Peyer's patch (tissue), 4 donors: ENCODE data around the gene ARHGEF4. TPM values are rescaled to one million over a fixed set of nuclear protein-coding genes. Genes with fewer than 3 reads are reported as not detected.

Experiments used
- DNase-seq, 3 donors: peaks; one replicate each; pipeline ENCODE4 v3.0.0-alpha.2; 2017 to 2019
- H3K27ac ChIP-seq, 4 donors: fragments of 200-600 bp; sonication (generic); one replicate each; pipeline ENCODE4 v1.5.1; 2016 to 2019
- H3K27me3 ChIP-seq, 2 donors: fragments of 200-600 bp; sonication (generic); one replicate each; pipeline ENCODE4 v1.5.1; 2019
- H3K36me3 ChIP-seq, 3 donors: fragments of 200-600 bp; sonication (generic); one replicate each; pipeline ENCODE4 v1.5.1; 2016 to 2019
- H3K4me1 ChIP-seq, 4 donors: fragments of 200-600 bp; sonication (generic); one replicate each; pipeline ENCODE4 v1.5.1; 2016 to 2019
- H3K4me3 ChIP-seq, 4 donors: fragments of 200-600 bp; sonication (generic); 1 replicate in 3 of 4; 2 replicates in 1 of 4; pipeline ENCODE4 v1.5.1; 2016 to 2019; ENCODE audit warnings: mild to moderate bottlenecking in 1 of 4
- H3K9me3 ChIP-seq, 4 donors: fragments of 200-600 bp; sonication (generic); one replicate each; pipeline ENCODE4 v1.5.1; 2016 to 2019; ENCODE audit warnings: mild to moderate bottlenecking in 1 of 4
- CTCF ChIP-seq, 6 experiments: fragments of 450-650 bp in 4 of 6; fragments of 200-600 bp in 2 of 6; sonication (generic) in 1 of 6; IDR thresholded peaks; one replicate each; pipeline ENCODE4 v1.5.1; 2017 to 2019; ENCODE audit warnings: antibody characterized with exemption in 6 of 6, mild to moderate bottlenecking in 3 of 6, moderate library complexity in 1 of 6
- POLR2A ChIP-seq, 2 donors: fragments of 450-650 bp; IDR thresholded peaks; one replicate each; pipeline ENCODE4 v1.5.1; 2017; ENCODE audit warnings: antibody characterized with exemption in 2 of 2, mild to moderate bottlenecking in 2 of 2, moderate library complexity in 2 of 2
- total RNA-seq, 4 donors: library from RNA; depleted of rRNA; stranded (reverse); fragments of >200 nt; gene quantifications; one replicate each; pipeline ENCODE4 v1.1.0, GENCODE V29; 2016

ARHGEF4 gene
- total RNA-seq, 4 donors from 2014 or later, result 1.1 to 10.7 (median 1.6) TPM

GRCh38 chr2:130997198-130997597, 160.5 kb downstream of the ARHGEF4 start:
- H3K27ac ChIP-seq, result no peak overlapping the region
- H3K9me3 ChIP-seq, result no peaks in the 10 kb centered on the region
- H3K4me1 ChIP-seq, result no peaks in the 10 kb centered on the region
- no peaks in the 10 kb centered on the region for H3K36me3 ChIP-seq
- H3K27me3 ChIP-seq, result no peaks in the 10 kb centered on the region
- no peak for DNase-seq
- no peak for TF ChIP-seq POLR2A (IDR thresholded peaks at IDR 0.05)
- no peak for TF ChIP-seq CTCF (IDR thresholded peaks at IDR 0.05)
- H3K4me3 ChIP-seq, result no peak overlapping the region

- DNase-seq, result no peak
- H3K27ac ChIP-seq, result no peak overlapping the region
- H3K36me3 ChIP-seq, result no peaks in the 10 kb centered on the region
- no peaks in the 10 kb centered on the region for H3K27me3 ChIP-seq
- TF ChIP-seq POLR2A (IDR thresholded peaks at IDR 0.05), result no peak
- TF ChIP-seq CTCF (IDR thresholded peaks at IDR 0.05), result no peak
- H3K4me1 ChIP-seq, result no peaks in the 10 kb centered on the region
- no peak overlapping the region for H3K4me3 ChIP-seq
- H3K9me3 ChIP-seq, result no peaks in the 10 kb centered on the region
These were observed 161.8 kb downstream of the ARHGEF4 start for GRCh38 chr2:130998561-130998960.

- H3K27ac ChIP-seq, result no peak overlapping the region
- no peak for TF ChIP-seq POLR2A (IDR thresholded peaks at IDR 0.05)
- TF ChIP-seq CTCF (IDR thresholded peaks at IDR 0.05), result no peak
- H3K4me3 ChIP-seq, result no peak overlapping the region
- H3K4me1 ChIP-seq, result no peaks in the 10 kb centered on the region
- no peaks in the 10 kb centered on the region for H3K9me3 ChIP-seq
- DNase-seq, result no peak
- H3K36me3 ChIP-seq, result no peaks in the 10 kb centered on the region
- no peaks in the 10 kb centered on the region for H3K27me3 ChIP-seq
These were observed 167.9 kb downstream of the ARHGEF4 start for GRCh38 chr2:131004446-131005209.

- Histone ChIP-seq H3K36me3 (no peaks in the 10 kb centered on the region), H3K27me3 (no peaks in the 10 kb centered on the region), H3K4me1 (no peaks in the 10 kb centered on the region), H3K9me3 (no peaks in the 10 kb centered on the region), H3K4me3 (no peak overlapping the region), H3K27ac (no peak overlapping the region)
- DNase-seq, result no peak
- TF ChIP-seq POLR2A (IDR thresholded peaks at IDR 0.05) (no peak), CTCF (IDR thresholded peaks at IDR 0.05) (no peak)
These were observed 168.7 kb downstream of the ARHGEF4 start for GRCh38 chr2:131005216-131005935.

- H3K4me3 ChIP-seq, result no peak overlapping the region
- H3K9me3 ChIP-seq, result no peaks in the 10 kb centered on the region
- no peaks in the 10 kb centered on the region for H3K27me3 ChIP-seq
- TF ChIP-seq POLR2A (IDR thresholded peaks at IDR 0.05) (no peak), CTCF (IDR thresholded peaks at IDR 0.05) (no peak)
- H3K27ac ChIP-seq, result no peak overlapping the region
- H3K4me1 ChIP-seq, result no peaks in the 10 kb centered on the region
- H3K36me3 ChIP-seq, result no peaks in the 10 kb centered on the region
- no peak for DNase-seq
These were observed 169.8 kb downstream of the ARHGEF4 start for GRCh38 chr2:131006561-131006960.
